Measurements from ENCODE around the gene SERHL2.

- TF ChIP-seq CTCF (conservative IDR thresholded peaks at IDR 0.05; ENCODE audit: low read length) (no peak), EZH2phosphoT487 (IDR thresholded peaks at IDR 0.05; ENCODE audit: borderline replicate concordance) (no peak)
Measured at GRCh38 chr22:42596863-42597530, 43.2 kb downstream of the SERHL2 start.

Measured in Loucy (cell line).